GM21737 (cell line): ENCODE results near the gene NRTN.
A peak's percentile ranks its signal among the peaks of the same experiment; 100 is the strongest.

ENCODE experiments used
- ATAC-seq: cut with Tn5 transposase; IDR thresholded peaks from one replicate; pipeline ENCODE4 v1.9.1; 2021; ENCODE audit warnings: mild to moderate bottlenecking, moderate library complexity; ENCODE audit not compliant: unreplicated experiment

NRTN gene

GRCh38 chr19:5789886-5790558, 14.8 kb upstream of the NRTN start:
- no peak for ATAC-seq

- ATAC-seq: peak; percentile 82
These were observed 14.0 kb upstream of the NRTN start, which contains the start of gene DUS3L for GRCh38 chr19:5790559-5791520. DUS3L (minus strand) TSS chr19:5791163; CDS start chr19:5791141, 22 bp downstream.

- ATAC-seq: no peak
These were observed 12.6 kb upstream of the NRTN start for GRCh38 chr19:5792224-5792623.

GRCh38 chr19:5793188-5793587, 11.7 kb upstream of the NRTN start:
- ATAC-seq: no peak

- no peak for ATAC-seq
These were observed 9.4 kb upstream of the NRTN start for GRCh38 chr19:5795382-5795919.

GRCh38 chr19:5798244-5798643, 6.6 kb upstream of the NRTN start:
- ATAC-seq: no peak

GRCh38 chr19:5799247-5800241, 5.3 kb upstream of the NRTN start:
- ATAC-seq: no peak

- ATAC-seq: no peak
These were observed 4.3 kb upstream of the NRTN start for GRCh38 chr19:5800361-5801270.

GRCh38 chr19:5801796-5802619, 2.9 kb upstream of the NRTN start:
- ATAC-seq: no peak

- ATAC-seq: no peak
These were observed 1.5 kb upstream of the NRTN start for GRCh38 chr19:5803441-5803751.

GRCh38 chr19:5803752-5804515, 933 bp upstream of the NRTN start:
- ATAC-seq: peak; percentile 61

GRCh38 chr19:5805462-5806132, 730 bp downstream of the NRTN start:
- ATAC-seq: no peak

- no peak for ATAC-seq
These were observed 1.2 kb downstream of the NRTN start for GRCh38 chr19:5806133-5806489.

GRCh38 chr19:5806905-5807304, 2.0 kb downstream of the NRTN start:
- no peak for ATAC-seq

- ATAC-seq: no peak
These were observed 3.4 kb downstream of the NRTN start for GRCh38 chr19:5808120-5808816.

- ATAC-seq: no peak
These were observed 4.2 kb downstream of the NRTN start for GRCh38 chr19:5809053-5809452.

- ATAC-seq: no peak
These were observed 4.6 kb downstream of the NRTN start for GRCh38 chr19:5809469-5809868.
